Measurements from ENCODE around the gene PLXNA4. TPM values are rescaled to one million over a fixed set of nuclear protein-coding genes. Genes with fewer than 3 reads are reported as not detected.

The PLXNA4 gene
- total RNA-seq, 1 experiment from 2014 or later: 1.0 TPM

DNA sequence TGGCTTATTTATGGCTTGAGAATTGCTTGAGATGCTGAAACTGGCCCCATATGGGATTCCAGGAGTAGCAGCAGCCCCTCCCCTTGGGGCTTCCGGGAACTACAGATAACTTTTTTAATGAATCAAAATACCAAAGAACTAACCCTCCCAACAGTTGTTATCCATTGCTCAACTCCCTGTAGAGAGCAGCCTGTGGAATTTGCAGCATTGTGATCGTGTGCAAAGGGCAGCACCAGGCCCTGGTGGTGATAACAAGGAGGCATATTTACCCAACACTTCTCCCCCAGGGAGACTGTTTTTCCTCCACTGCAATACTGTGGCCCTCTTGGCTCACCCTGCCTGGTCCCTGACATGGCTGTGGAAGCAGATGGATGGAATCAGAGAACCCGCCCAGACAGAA, 196.2 kb downstream of the PLXNA4 start:
- CTCF ChIA-PET: no interaction called here
- Histone ChIP-seq H4K20me1 (ENCODE audit: insufficient read depth) (0 out of 2 replicates have a peak, but pooled peaks cover 3% of the 10 kb centered on the region), H2AFZ (no peak overlapping the region), H3K27ac (no peak overlapping the region), H3K27me3 (ENCODE audit: insufficient read depth, low read depth) (peaks cover 75% of the 10 kb centered on the region), H3K79me2 (ENCODE audit: low read depth) (no peaks in the 10 kb centered on the region), H3K9me2 (ENCODE audit: insufficient read depth) (no peaks in the 10 kb centered on the region), H3F3A (ENCODE audit: insufficient read depth, low read depth) (no peaks in the 10 kb centered on the region), H3K4me3 (no peak overlapping the region), H3K4me2 (no peak overlapping the region), H3K9me3 (ENCODE audit: insufficient read depth, low read depth) (no peaks in the 10 kb centered on the region), H3K36me3 (ENCODE audit: low read depth) (no peaks in the 10 kb centered on the region), H3K4me1 (replicated peaks; ENCODE audit: insufficient read depth) (no peaks in the 10 kb centered on the region)
- POLR2A ChIA-PET (ENCODE audit: unreplicated experiment): no interaction called here
- BruUV-seq (replicated peaks): no TSS peak
- intact Hi-C loops (cut with micrococcal nuclease; ENCODE audit: unreplicated experiment): no loop called here
- no peak for DNase-seq
- TF ChIP-seq, protein P1, sequence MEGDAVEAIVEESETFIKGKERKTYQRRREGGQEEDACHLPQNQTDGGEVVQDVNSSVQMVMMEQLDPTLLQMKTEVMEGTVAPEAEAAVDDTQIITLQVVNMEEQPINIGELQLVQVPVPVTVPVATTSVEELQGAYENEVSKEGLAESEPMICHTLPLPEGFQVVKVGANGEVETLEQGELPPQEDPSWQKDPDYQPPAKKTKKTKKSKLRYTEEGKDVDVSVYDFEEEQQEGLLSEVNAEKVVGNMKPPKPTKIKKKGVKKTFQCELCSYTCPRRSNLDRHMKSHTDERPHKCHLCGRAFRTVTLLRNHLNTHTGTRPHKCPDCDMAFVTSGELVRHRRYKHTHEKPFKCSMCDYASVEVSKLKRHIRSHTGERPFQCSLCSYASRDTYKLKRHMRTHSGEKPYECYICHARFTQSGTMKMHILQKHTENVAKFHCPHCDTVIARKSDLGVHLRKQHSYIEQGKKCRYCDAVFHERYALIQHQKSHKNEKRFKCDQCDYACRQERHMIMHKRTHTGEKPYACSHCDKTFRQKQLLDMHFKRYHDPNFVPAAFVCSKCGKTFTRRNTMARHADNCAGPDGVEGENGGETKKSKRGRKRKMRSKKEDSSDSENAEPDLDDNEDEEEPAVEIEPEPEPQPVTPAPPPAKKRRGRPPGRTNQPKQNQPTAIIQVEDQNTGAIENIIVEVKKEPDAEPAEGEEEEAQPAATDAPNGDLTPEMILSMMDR (conservative IDR thresholded peaks at IDR 0.05): no peak
- no peak for TF ChIP-seq EZH2 (IDR thresholded peaks at IDR 0.05; ENCODE audit: low read depth)

DNA sequence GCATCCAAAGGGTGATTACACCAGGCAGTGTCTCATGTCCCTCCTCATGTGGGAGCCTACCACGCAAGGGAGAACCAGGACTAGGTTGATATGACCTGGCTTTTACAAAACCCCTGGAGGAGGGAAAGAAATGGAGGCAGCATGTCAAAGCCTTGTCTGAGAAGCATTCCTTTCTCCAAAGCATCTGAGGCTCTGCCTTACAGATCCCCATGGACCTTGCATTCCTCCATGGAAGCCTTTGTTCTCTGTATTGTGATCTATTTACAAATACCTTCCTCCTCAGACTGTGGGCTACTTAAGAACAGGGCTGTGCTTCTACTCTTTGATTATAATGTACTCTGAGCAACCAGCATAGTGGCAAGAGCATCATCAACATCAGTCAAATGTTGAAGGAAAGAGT, 197.0 kb downstream of the PLXNA4 start:
- H3K27ac ChIP-seq: no peak overlapping the region
- no peak overlapping the region for H3K4me3 ChIP-seq
- no peak for TF ChIP-seq EZH2 (IDR thresholded peaks at IDR 0.05; ENCODE audit: low read depth)
- TF ChIP-seq, protein P1 (conservative IDR thresholded peaks at IDR 0.05): no peak
- no peak overlapping the region for H2AFZ ChIP-seq
- DNase-seq: no peak
- H3K4me2 ChIP-seq: no peak overlapping the region
- intact Hi-C loops (cut with micrococcal nuclease; ENCODE audit: unreplicated experiment): no loop called here
- no peaks in the 10 kb centered on the region for H3F3A ChIP-seq (ENCODE audit: insufficient read depth, low read depth)
- no peaks in the 10 kb centered on the region for H3K79me2 ChIP-seq (ENCODE audit: low read depth)
- 0 out of 2 replicates have a peak, but pooled peaks cover 3% of the 10 kb centered on the region for H4K20me1 ChIP-seq (ENCODE audit: insufficient read depth)
- H3K4me1 ChIP-seq (replicated peaks; ENCODE audit: insufficient read depth): no peaks in the 10 kb centered on the region
- H3K9me2 ChIP-seq (ENCODE audit: insufficient read depth): no peaks in the 10 kb centered on the region
- ChIA-PET CTCF (no interaction called here), POLR2A (ENCODE audit: unreplicated experiment) (no interaction called here)
- peaks cover 70% of the 10 kb centered on the region for H3K27me3 ChIP-seq (ENCODE audit: insufficient read depth, low read depth)
- H3K9me3 ChIP-seq (ENCODE audit: insufficient read depth, low read depth): no peaks in the 10 kb centered on the region
- no TSS peak for BruUV-seq (replicated peaks)
- H3K36me3 ChIP-seq (ENCODE audit: low read depth): no peaks in the 10 kb centered on the region

DNA sequence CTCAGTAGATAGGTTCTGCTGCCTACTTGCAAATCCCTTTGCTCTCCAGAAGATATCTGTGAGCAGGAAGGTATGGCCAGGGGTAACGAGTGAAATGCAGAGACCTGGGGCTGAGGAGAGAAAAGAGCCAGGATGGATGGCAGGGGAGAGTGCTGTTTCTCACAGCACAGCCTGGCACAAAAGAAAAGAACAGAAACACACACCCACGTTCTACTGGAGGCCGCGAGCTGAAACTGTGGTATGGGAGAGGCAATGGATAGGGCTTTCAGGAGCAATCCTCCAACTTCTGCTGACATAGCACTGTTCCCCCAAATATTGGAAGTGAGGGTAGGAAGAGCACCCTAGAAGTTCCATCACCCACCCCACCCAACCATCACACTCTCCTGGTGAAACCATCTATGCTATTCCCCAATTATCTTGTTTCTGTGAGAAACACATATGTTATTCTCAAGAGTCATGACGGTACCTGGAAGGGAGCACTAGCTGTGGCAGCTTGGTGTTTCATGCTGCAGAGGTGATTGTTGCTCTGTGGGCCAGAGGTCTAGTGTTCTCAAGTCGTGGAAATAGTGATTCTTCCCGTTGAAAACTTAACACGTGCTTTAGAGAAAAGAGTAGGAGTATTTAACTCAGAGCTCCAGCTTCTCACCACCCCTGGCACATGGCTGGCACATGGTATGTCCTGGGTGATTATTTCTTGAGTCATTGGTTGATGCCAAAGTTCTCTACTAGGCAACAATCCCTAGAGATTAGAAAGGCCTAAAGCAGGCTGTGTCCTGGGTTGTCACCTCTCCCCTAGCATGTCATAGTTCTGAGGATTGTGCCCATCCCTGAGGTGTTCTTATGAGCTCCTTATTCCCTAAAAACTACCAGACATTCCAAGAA, 198.3 kb downstream of the PLXNA4 start:
- BruUV-seq (replicated peaks): no TSS peak
- TF ChIP-seq, protein P1 (conservative IDR thresholded peaks at IDR 0.05): no peak
- Histone ChIP-seq H2AFZ (no peak overlapping the region), H3K9me3 (ENCODE audit: insufficient read depth, low read depth) (no peaks in the 10 kb centered on the region), H3K9me2 (ENCODE audit: insufficient read depth) (no peaks in the 10 kb centered on the region), H3K79me2 (ENCODE audit: low read depth) (no peaks in the 10 kb centered on the region), H3K27ac (no peak overlapping the region), H3K4me1 (replicated peaks; ENCODE audit: insufficient read depth) (no peaks in the 10 kb centered on the region), H3F3A (ENCODE audit: insufficient read depth, low read depth) (no peaks in the 10 kb centered on the region), H3K27me3 (ENCODE audit: insufficient read depth, low read depth) (peaks cover 65% of the 10 kb centered on the region), H3K36me3 (ENCODE audit: low read depth) (no peaks in the 10 kb centered on the region), H3K4me2 (no peak overlapping the region), H4K20me1 (ENCODE audit: insufficient read depth) (no peaks in the 10 kb centered on the region), H3K4me3 (no peak overlapping the region)
- no peak for DNase-seq
- ChIA-PET CTCF (no interaction called here), POLR2A (ENCODE audit: unreplicated experiment) (no interaction called here)
- intact Hi-C loops (cut with micrococcal nuclease; ENCODE audit: unreplicated experiment): no loop called here

Data from PC-9 (cell line).